GM08714 (cell line): Measurements from ENCODE around the gene MYO1G.
"Not testable (repeated sequence)": the region's sequence is repeated elsewhere in the genome, so short reads cannot be mapped to it uniquely, and the experiment has no call there.

Experiments
- H3K4me3 ChIP-seq: fragments of 200-500 bp; sonication (Bioruptor generic); 2 replicates; pipeline ENCODE4 v1.5.1; 2014; ENCODE audit warnings: mild to moderate bottlenecking, low read length, inconsistent platforms
- ZNF274 ChIP-seq: IDR thresholded peaks from 2 replicates; pipeline ENCODE4 v1.6.1; 2012; ENCODE audit warnings: mild to moderate bottlenecking, low read depth, low read length

MYO1G gene

DNA sequence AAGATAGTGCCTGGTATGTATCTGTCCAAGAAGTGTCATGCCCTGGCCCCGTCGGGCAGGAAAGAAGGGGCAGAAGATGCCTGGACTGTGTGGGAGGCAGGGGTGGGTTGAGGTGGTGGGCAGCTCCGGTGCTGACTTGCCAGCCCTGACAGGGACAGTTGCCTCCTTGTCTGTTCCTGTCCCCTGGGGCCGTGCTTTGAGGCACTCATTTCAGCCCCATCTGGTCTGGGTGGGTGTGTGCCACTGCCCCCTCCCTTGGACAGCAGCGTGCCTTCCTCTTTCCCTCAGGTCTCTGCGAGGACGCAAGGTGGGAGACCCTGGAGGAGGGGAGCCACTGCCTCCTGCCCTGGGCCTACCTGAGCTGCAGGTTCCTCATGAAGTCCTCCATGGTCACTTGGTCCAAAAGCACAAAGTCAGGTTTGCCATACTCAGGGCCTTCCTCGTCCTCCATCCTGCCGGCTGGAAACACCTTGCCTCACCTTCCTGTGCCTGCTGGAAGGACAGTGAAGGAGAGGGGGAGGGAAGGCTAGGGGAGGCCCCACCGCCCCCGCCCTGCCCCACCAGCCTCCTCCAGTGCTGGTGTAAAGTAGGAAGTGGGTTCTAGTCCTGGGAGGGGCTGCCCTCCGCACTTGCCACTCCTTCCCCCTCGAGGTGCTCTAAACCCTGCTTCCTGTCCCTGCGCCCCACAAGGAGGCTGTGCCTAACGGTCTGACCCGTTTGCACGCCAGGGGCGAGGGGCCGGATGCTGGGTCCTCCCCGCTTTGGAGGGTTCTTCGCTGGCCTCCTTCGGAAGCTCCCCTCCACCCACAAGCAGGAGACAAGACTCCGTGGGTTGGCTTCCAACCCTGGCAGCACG lies at the start of gene MYO1G:
TSS of gene MYO1G (minus strand) at position 505 of the 856 bp plus-strand sequence. CDS start at position 451, 54 bp downstream.
- H3K4me3 ChIP-seq = peak within 1 kb of the TSS; percentile 77
- TF ChIP-seq ZNF274 = no peak

- H3K4me3 ChIP-seq = peak overlapping the region; percentile 87; the same call in 1 of the 2 replicates
- no peak for TF ChIP-seq ZNF274
Observed at GRCh38 chr7:45028138-45028919, 49.5 kb upstream of the MYO1G start.

DNA sequence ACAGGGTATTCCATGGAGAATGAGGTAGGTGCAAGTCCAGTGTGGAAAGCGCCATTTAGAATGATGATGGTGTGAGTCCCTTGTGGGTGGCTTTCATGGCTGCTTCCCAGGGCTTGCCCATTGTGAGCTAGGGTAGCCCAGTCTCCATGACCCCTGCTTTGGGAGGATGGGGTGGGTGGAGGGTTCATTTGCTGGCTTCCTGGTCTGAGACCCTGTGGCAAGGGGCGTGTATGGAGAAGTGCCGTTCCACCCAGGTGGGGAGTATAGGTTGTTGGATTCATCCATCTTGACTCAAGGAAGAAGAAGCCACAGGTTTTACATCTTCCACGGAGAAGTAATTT lies 48.9 kb upstream of the MYO1G start:
- peak overlapping the region; percentile 87; the same call in 1 of the 2 replicates for H3K4me3 ChIP-seq
- TF ChIP-seq ZNF274 = no peak

- H3K4me3 ChIP-seq = peak overlapping the region; percentile 87; the same call in 1 of the 2 replicates
- no peak for TF ChIP-seq ZNF274
Observed at GRCh38 chr7:45026984-45027773, 48.4 kb upstream of the MYO1G start.

GRCh38 chr7:45026013-45026412 lies 47.2 kb upstream of the MYO1G start:
- peak overlapping the region; percentile 14; the same call in 1 of the 2 replicates for H3K4me3 ChIP-seq
- no peak for TF ChIP-seq ZNF274

GRCh38 chr7:45025473-45025872 lies 46.7 kb upstream of the MYO1G start:
- H3K4me3 ChIP-seq = not testable (repeated sequence)

GRCh38 chr7:45024126-45024744 lies 45.4 kb upstream of the MYO1G start:
- TF ChIP-seq ZNF274 = no peak
- H3K4me3 ChIP-seq = no peak overlapping the region

- no peak for TF ChIP-seq ZNF274
- H3K4me3 ChIP-seq = no peak overlapping the region
Observed at GRCh38 chr7:45021604-45022296, 42.9 kb upstream of the MYO1G start.

GRCh38 chr7:45020915-45021314 lies 42.1 kb upstream of the MYO1G start:
- H3K4me3 ChIP-seq = no peak overlapping the region
- no peak for TF ChIP-seq ZNF274

- TF ChIP-seq ZNF274 = no peak
Observed at GRCh38 chr7:45017253-45017652, 38.4 kb upstream of the MYO1G start.

GRCh38 chr7:45015313-45015712 lies 36.5 kb upstream of the MYO1G start:
- TF ChIP-seq ZNF274 = no peak
- no peak overlapping the region for H3K4me3 ChIP-seq

More at GRCh38 chr7:45017253-45017652, 38.4 kb upstream of the MYO1G start:
- H3K4me3 ChIP-seq = no peak overlapping the region

GRCh38 chr7:45013465-45013967 lies 34.7 kb upstream of the MYO1G start:
- TF ChIP-seq ZNF274 = no peak
- H3K4me3 ChIP-seq = no peak overlapping the region

DNA sequence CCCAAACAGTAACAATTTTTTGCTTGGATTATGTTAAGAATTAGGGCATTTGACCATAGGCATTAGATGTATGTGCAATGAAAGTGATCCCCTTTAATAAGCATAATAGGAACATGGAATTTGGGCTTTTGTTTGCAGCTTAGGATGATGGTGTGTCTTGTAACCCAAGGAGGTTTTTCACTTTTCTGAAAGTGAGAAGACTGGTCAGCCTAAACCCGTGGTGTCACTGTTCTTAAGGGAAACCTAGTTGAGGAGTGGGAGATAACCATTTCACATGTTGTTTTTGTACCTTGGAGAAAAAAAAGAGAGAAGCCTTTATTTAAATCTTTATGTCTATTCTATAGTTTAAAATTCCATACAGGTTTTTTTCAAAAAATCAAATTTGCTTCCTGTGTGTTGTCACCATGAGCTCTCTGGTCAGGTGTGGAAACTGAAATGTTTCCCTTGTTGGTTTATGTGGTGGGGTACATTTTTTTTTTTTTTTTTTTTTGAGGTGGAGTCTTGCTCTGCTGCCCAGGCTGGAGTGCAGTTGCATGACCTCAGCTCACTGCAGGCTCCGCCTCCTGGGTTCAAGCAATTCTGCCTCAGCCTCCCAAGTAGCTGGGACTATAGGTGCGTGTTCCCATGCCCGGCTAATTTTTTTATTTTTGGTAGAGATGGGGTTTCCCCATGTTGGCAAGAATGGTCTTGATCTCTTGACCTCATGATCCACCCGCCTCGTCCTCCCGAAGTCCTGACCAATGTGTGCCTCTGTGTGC lies 28.9 kb upstream of the MYO1G start:
- no peak overlapping the region for H3K4me3 ChIP-seq
- no peak for TF ChIP-seq ZNF274
